B cell (primary cell): Measurements from ENCODE around the gene TMEM260. TPM values are rescaled to one million over a fixed set of nuclear protein-coding genes. Genes with fewer than 3 reads are reported as not detected.

ENCODE experiments used
- ATAC-seq: fragments of 200-7000 bp; cut with Tn5 transposase; one replicate; pipeline ENCODE4 v1.10.0; 2021; ENCODE audit warnings: low read depth, mild to moderate bottlenecking, moderate number of reproducible peaks, moderate library complexity
- CTCF ChIA-PET: fragments of 350-600 bp; sonication (Branson Sonifier 250); formaldehyde crosslinking; loops from one replicate; lab custom pipeline; 2021; ENCODE audit warnings: antibody characterized with exemption, inconsistent platforms; lab: Charles Lee
- POLR2A ChIA-PET: fragments of 350-600 bp; sonication (Branson Sonifier 250); formaldehyde crosslinking; loops from one replicate; lab custom pipeline; 2021; ENCODE audit warnings: antibody characterized with exemption; lab: Charles Lee
- DNase-seq: peaks from one replicate; pipeline ENCODE4 v3.0.0; 2013
- H2AFZ ChIP-seq: 2 replicates; pipeline ENCODE4 v1.6.1; 2012; ENCODE audit warnings: mild to moderate bottlenecking, low read depth, low read length; ENCODE audit not compliant: insufficient read depth, poor library complexity, severe bottlenecking
- H3K27ac ChIP-seq, 2 donors: 1 replicate in 1 of 2; 2 replicates in 1 of 2; pipeline ENCODE4 v1.5.1; 2012 to 2013; ENCODE audit warnings: low read length in 2 of 2, mild to moderate bottlenecking in 2 of 2, moderate library complexity in 1 of 2
- H3K27me3 ChIP-seq, 4 experiments: fragments of 200-600 bp in 1 of 4; sonication (generic) in 1 of 4; replicated peaks in 1 of 4; 1 replicate in 2 of 4; 2 replicates in 2 of 4; pipeline versions ENCODE4 v1.6.1 to v1.7.0; 2013 to 2016; ENCODE audit warnings: low read length in 3 of 4, mild to moderate bottlenecking in 2 of 4, mixed read lengths in 1 of 4, moderate library complexity in 1 of 4; ENCODE audit not compliant: insufficient read depth in 4 of 4, control insufficient read depth in 3 of 4; ENCODE audit errors: control extremely low read depth in 1 of 4
- H3K36me3 ChIP-seq, 2 experiments: replicated peaks in 1 of 2; 1 replicate in 1 of 2; 2 replicates in 1 of 2; pipeline versions ENCODE4 v1.6.1 to v1.7.1; 2013; ENCODE audit warnings: low read length in 1 of 2; ENCODE audit not compliant: insufficient read depth in 2 of 2, control insufficient read depth in 1 of 2; ENCODE audit errors: control extremely low read depth in 1 of 2, extremely low read depth in 1 of 2
- H3K4me1 ChIP-seq, 2 donors: fragments of 200-600 bp in 1 of 2; sonication (generic) in 1 of 2; 1 replicate in 1 of 2; 2 replicates in 1 of 2; pipeline versions ENCODE4 v1.5.1 to v1.6.1; 2013 to 2017; ENCODE audit warnings: low read length in 2 of 2; ENCODE audit not compliant: control insufficient read depth in 2 of 2, insufficient read depth in 2 of 2
- H3K4me2 ChIP-seq: replicated peaks from 2 replicates; pipeline ENCODE3; 2012; ENCODE audit warnings: mild to moderate bottlenecking, low read depth, low read length; ENCODE audit not compliant: poor library complexity, severe bottlenecking
- H3K4me3 ChIP-seq, 5 experiments: fragments of 200-600 bp in 1 of 5; sonication (generic) in 1 of 5; 1 replicate in 3 of 5; 2 replicates in 2 of 5; pipeline versions ENCODE4 v1.5.1 to v1.7.0; 2011 to 2016; ENCODE audit warnings: low read length in 4 of 5, mild to moderate bottlenecking in 4 of 5, low read depth in 2 of 5, control low read depth in 1 of 5, moderate library complexity in 1 of 5; ENCODE audit not compliant: insufficient read depth in 1 of 5; ENCODE audit errors: control extremely low read depth in 1 of 5, extremely low read depth in 1 of 5
- H3K79me2 ChIP-seq: fragments of 200-600 bp; sonication (generic); one replicate; pipeline ENCODE4 v1.6.0; 2016; ENCODE audit warnings: low read length; ENCODE audit not compliant: control insufficient read depth, insufficient read depth
- H3K9ac ChIP-seq: fragments of 200-600 bp; sonication (generic); 2 replicates; pipeline ENCODE4 v1.6.1; 2017; ENCODE audit warnings: mild to moderate bottlenecking, low read length, moderate library complexity
- H3K9me3 ChIP-seq, 3 donors: one replicate each; pipeline versions ENCODE4 v1.6.1 to v1.7.1; 2013; ENCODE audit warnings: low read length in 2 of 3; ENCODE audit not compliant: control insufficient read depth in 2 of 3, insufficient read depth in 1 of 3; ENCODE audit errors: control extremely low read depth in 1 of 3
- H4K20me1 ChIP-seq: 2 replicates; pipeline ENCODE4 v1.6.0; 2012; ENCODE audit warnings: mild to moderate bottlenecking, low read length; ENCODE audit not compliant: insufficient read depth, control insufficient read depth, poor library complexity, severe bottlenecking
- H3K27ac Mint-ChIP-seq: one replicate; pipeline ENCODE4 v1.8.0; 2021; ENCODE audit warnings: mixed read lengths
- H3K27me3 Mint-ChIP-seq: one replicate; pipeline ENCODE4 v1.8.0; 2021; ENCODE audit warnings: mixed read lengths
- H3K4me1 Mint-ChIP-seq: one replicate; pipeline ENCODE4 v1.8.0; 2021; ENCODE audit warnings: mixed read lengths
- H3K4me3 Mint-ChIP-seq: one replicate; pipeline ENCODE4 v1.8.0; 2021; ENCODE audit warnings: mixed read lengths
- H3K9me3 Mint-ChIP-seq: one replicate; pipeline ENCODE4 v1.8.0; 2022; ENCODE audit warnings: mixed read lengths; ENCODE audit not compliant: insufficient read depth
- EZH2 ChIP-seq: IDR thresholded peaks from 2 replicates; pipeline ENCODE4 v1.6.1; 2012; ENCODE audit warnings: borderline replicate concordance, low read depth, mild to moderate bottlenecking, moderate library complexity, low read length; ENCODE audit not compliant: insufficient read depth, poor library complexity, severe bottlenecking
- WGBS: methylation state at CpG from one replicate; pipeline ENCODE4 v1.1.5; 2013; ENCODE audit warnings: missing lambda C conversion rate; ENCODE audit not compliant: insufficient coverage; 5-methylcytosine and 5-hydroxymethylcytosine counted together
- intact Hi-C: fragments of 100-400 bp; cut with micrococcal nuclease; formaldehyde crosslinking; loops from one replicate; pipeline ENCODE4 v1.10.0; 2022
- polyA plus RNA-seq: library from polyadenylated mRNA; depleted of rRNA; stranded (reverse); fragments of >200 nt; gene quantifications from 2 replicates; pipeline ENCODE4 v1.2.3, GENCODE V29; 2012
- total RNA-seq, 2 donors: library from RNA; stranded (reverse); fragments of 120-200 nt in 1 of 2; gene quantifications; 1 replicate in 1 of 2; 2 replicates in 1 of 2; pipeline versions ENCODE4 v1.2.3 to v1.2.4, GENCODE V29; 2013 to 2022
- TF ChIP-seq, protein P1 (sequence below): fragments of 200-600 bp; IDR thresholded peaks from one replicate; pipeline ENCODE4 v1.8.0; 2022; ENCODE audit warnings: antibody characterized with exemption, mild to moderate bottlenecking

The TMEM260 gene
- total and polyA plus RNA-seq, 2 donors (not counting 1 experiment from before 2014, with no cell fraction given) = 14.2 to 33.9 TPM

DNA sequence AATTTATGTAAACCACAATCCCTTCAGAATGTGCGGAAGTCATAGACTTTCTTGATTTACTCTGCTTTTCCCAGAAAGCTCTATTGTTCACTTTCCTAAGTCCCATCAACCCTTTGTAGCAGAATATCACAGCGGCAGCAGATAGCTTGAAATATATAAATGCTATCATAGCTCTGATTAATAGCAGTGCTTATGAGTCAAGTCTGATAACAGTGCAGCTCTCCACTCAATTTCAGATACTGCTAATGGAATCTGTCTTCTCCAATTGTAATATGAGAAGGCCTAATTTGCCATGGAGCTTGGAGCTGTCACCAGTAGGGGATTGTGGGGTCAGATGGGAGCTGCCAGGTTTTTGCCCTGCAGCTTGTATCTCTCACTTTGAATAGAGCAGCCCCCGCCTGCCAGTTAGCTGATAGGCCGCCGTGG lies 10.9 kb downstream of the TMEM260 start:
- ChIA-PET CTCF (interaction anchor here (0.7 to 1.0 kb wide), 2 partner anchors 11 to 99 kb away, joined by 3 read pairs; partner anchors contain the start of gene TMEM260), POLR2A (no interaction called here)
- no CpG with 5 or more reads among the region's 5 CpGs for WGBS
- Histone ChIP-seq H3K4me2 (no peak overlapping the region), H4K20me1 (no peaks in the 10 kb centered on the region), H3K9ac (no peak overlapping the region), H3K4me1 (no peaks in the 10 kb centered on the region), H3K9me3 (no peaks in the 10 kb centered on the region), H3K4me3 (no peak overlapping the region), H3K27me3 (no peaks in the 10 kb centered on the region), H2AFZ (no peak overlapping the region), H3K27ac (no peak overlapping the region), H3K79me2 (no peaks in the 10 kb centered on the region), H3K36me3 (peaks cover 10 to 28% of the 10 kb centered on the region in 2 experiments)
- no peaks in the 10 kb centered on the region for H3K9me3 Mint-ChIP-seq
- no peak for TF ChIP-seq EZH2
- TF ChIP-seq, protein P1, sequence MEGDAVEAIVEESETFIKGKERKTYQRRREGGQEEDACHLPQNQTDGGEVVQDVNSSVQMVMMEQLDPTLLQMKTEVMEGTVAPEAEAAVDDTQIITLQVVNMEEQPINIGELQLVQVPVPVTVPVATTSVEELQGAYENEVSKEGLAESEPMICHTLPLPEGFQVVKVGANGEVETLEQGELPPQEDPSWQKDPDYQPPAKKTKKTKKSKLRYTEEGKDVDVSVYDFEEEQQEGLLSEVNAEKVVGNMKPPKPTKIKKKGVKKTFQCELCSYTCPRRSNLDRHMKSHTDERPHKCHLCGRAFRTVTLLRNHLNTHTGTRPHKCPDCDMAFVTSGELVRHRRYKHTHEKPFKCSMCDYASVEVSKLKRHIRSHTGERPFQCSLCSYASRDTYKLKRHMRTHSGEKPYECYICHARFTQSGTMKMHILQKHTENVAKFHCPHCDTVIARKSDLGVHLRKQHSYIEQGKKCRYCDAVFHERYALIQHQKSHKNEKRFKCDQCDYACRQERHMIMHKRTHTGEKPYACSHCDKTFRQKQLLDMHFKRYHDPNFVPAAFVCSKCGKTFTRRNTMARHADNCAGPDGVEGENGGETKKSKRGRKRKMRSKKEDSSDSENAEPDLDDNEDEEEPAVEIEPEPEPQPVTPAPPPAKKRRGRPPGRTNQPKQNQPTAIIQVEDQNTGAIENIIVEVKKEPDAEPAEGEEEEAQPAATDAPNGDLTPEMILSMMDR = no peak
- H3K4me3 Mint-ChIP-seq = no peak overlapping the region
- DNase-seq = no peak
- H3K27me3 Mint-ChIP-seq = no peaks in the 10 kb centered on the region
- H3K27ac Mint-ChIP-seq = no peak overlapping the region
- H3K4me1 Mint-ChIP-seq = no peaks in the 10 kb centered on the region
- no peak for ATAC-seq
- intact Hi-C loops = no loop called here

- no peak for ATAC-seq
- no peaks in the 10 kb centered on the region for H3K4me1 Mint-ChIP-seq
- H3K36me3 ChIP-seq = peaks cover 7 to 16% of the 10 kb centered on the region in 2 experiments
Measured at GRCh38 chr14:56592746-56593544, 13.3 kb downstream of the TMEM260 start.

More at GRCh38 chr14:56592746-56593544, 13.3 kb downstream of the TMEM260 start:
- Histone ChIP-seq H3K4me1 (no peaks in the 10 kb centered on the region), H3K9me3 (no peaks in the 10 kb centered on the region), H2AFZ (no peak overlapping the region), H3K27me3 (no peaks in the 10 kb centered on the region), H3K9ac (no peak overlapping the region), H3K27ac (no peak overlapping the region), H3K79me2 (no peaks in the 10 kb centered on the region), H3K4me2 (no peak overlapping the region), H4K20me1 (no peaks in the 10 kb centered on the region), H3K4me3 (no peak overlapping the region)
- no peak overlapping the region for H3K4me3 Mint-ChIP-seq
- no peaks in the 10 kb centered on the region for H3K9me3 Mint-ChIP-seq
- TF ChIP-seq EZH2 = no peak
- intact Hi-C loops = no loop called here
- ChIA-PET CTCF (no interaction called here), POLR2A (interaction anchor here (0.7 kb wide), 1 partner anchor 45 kb away, joined by 3 read pairs; no protein-coding TSS in a partner anchor)
- no peak for DNase-seq
- no CpG with 5 or more reads among the region's 5 CpGs for WGBS
- H3K27me3 Mint-ChIP-seq = no peaks in the 10 kb centered on the region
- H3K27ac Mint-ChIP-seq = no peak overlapping the region
